ENCODE results near the gene HAT1. TPM values are rescaled to one million over a fixed set of nuclear protein-coding genes. Genes with fewer than 3 reads are reported as not detected.
"Not testable (repeated sequence)": the region's sequence is repeated elsewhere in the genome, so short reads cannot be mapped to it uniquely, and the experiment has no call there.

The HAT1 gene
- total RNA-seq, 1 donor = 39.0 TPM

DNA sequence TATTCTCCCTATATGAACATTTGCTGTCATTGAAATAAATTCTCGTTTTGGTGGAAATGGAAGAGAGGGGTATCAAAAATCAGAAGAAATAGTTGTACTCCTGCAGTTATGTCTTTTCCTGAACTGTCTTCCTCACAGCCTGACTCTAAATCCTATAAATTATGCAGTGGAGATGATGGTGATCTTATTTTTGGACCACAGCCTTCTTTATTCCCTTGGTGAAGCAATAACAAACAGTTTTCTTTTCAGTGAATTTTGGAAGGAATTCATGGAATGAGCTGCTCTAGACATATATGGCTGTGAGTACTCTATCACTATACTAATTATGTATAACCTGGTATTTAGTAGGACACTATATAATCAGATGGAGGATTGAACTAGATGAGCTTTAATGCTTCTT lies 26.5 kb upstream of the HAT1 start:
- Histone ChIP-seq H3K27me3 (ENCODE audit: insufficient read depth, low read length) (no peaks in the 10 kb centered on the region), H3K9me3 (ENCODE audit: low read depth, low read length) (no peaks in the 10 kb centered on the region), H3K4me3 (ENCODE audit: low read length) (no peak overlapping the region), H3K4me1 (ENCODE audit: insufficient read depth, low read length) (peaks cover 15% of the 10 kb centered on the region)

DNA sequence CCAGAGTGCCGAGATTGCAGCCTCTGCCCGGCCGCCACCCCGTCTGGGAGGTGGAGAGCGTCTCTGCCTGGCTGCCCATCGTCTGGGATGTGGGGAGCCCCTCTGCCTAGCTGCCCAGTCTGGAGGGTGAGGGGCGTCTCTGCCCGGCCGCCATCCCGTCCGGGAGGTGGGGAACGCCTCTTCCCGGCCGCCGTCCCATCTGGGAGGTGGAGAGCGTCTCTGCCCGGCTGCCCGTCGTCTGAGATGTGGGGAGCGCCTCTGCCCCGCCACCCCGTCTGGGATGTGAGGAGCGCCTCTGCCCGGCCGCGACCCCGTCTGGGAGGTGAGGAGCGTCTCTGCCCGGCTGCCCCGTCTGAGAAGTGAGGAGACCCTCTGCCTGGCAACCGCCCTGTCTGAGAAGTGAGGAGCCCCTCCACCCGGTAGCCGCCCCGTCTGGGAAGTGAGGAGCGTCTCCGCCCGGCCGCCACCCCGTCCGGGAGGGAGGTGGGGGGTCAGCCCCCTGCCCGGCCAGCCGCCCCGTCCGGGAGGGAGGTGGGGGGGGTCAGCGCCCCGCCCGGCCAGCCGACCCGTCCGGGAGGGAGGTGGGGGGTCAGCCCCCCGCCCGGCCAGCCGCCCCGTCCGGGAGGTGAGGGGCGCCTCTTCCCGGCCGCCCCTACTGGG lies 22.5 kb upstream of the HAT1 start:
- not testable (repeated sequence) for H3K27me3 ChIP-seq (ENCODE audit: insufficient read depth, low read length); H3K4me3 ChIP-seq (ENCODE audit: low read length); H3K4me1 ChIP-seq (ENCODE audit: insufficient read depth, low read length); H3K9me3 ChIP-seq (ENCODE audit: low read depth, low read length)

DNA sequence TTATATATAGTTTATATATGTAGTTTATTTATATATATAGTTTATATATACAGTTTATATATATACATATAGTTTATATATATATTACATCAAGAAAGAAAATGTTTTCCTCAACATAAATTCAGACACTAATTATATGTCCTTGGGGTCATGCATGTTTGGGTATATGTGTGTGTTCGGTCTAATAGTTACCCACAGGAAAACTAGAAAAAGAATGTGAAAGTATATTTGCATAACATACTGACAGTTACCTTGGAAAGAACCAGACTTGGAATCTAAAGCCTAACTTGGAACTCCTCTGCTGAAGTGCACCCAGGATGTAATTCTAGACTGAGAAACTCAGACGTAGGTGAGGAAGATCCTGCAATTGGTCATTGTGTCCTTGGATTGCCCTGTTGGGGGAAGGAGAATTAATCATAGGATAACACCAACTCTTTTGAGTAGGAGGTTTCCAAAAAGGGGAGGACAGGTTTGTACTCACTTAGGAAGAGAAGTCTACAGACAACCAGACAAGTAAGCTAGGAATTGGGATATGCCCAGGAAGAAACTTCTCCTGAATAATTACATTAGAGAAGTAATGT lies 19.3 kb upstream of the HAT1 start:
- H3K9me3 ChIP-seq (ENCODE audit: low read depth, low read length) = no peaks in the 10 kb centered on the region

DNA sequence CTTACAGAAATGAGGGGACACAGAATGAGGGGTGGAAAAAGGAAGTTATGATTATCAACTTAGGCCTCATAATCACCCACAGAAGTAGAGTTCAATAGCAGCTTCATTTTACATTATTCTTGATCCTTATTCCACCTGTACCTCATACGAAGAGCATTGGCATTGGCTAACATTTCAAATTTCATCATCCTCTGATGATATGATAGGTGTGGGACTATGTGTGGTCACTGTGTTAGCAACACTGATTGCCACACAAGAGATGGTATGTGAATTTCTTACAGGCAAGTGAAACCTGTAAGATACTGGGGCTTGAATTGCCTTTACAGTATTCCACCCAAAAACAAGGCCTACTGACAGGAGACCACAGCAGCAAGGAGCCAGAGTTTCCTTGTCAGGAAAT lies 14.0 kb upstream of the HAT1 start:
- Histone ChIP-seq H3K9me3 (ENCODE audit: low read depth, low read length) (no peaks in the 10 kb centered on the region), H3K4me1 (ENCODE audit: insufficient read depth, low read length) (no peaks in the 10 kb centered on the region), H3K27me3 (ENCODE audit: insufficient read depth, low read length) (no peaks in the 10 kb centered on the region), H3K4me3 (ENCODE audit: low read length) (no peak overlapping the region)

More for the DNA sequence above, 19.3 kb upstream of the HAT1 start:
- H3K4me1 ChIP-seq (ENCODE audit: insufficient read depth, low read length) = no peaks in the 10 kb centered on the region
- H3K4me3 ChIP-seq (ENCODE audit: low read length) = no peak overlapping the region
- no peaks in the 10 kb centered on the region for H3K27me3 ChIP-seq (ENCODE audit: insufficient read depth, low read length)

DNA sequence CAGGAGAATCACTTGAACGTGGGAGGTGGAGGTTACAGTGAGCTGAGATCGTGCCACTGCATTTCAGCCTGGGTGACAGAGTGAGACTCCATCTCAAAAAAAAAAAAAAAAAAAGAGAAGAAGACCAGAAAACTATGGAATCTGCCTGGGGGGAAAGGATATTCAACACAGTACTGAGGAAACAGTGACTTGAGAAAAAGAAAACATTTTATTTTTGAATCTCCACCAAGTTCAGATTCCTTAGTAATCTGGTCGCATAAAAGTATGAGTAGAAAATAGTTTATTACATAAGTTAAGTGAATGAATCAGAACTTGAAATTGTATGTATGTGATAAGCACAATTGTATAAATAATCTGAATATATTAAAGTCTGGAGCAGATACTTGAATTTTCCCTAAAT lies 13.0 kb upstream of the HAT1 start:
- no peaks in the 10 kb centered on the region for H3K27me3 ChIP-seq (ENCODE audit: insufficient read depth, low read length)
- no peaks in the 10 kb centered on the region for H3K4me1 ChIP-seq (ENCODE audit: insufficient read depth, low read length)
- H3K4me3 ChIP-seq (ENCODE audit: low read length) = no peak overlapping the region
- H3K9me3 ChIP-seq (ENCODE audit: low read depth, low read length) = no peaks in the 10 kb centered on the region

DNA sequence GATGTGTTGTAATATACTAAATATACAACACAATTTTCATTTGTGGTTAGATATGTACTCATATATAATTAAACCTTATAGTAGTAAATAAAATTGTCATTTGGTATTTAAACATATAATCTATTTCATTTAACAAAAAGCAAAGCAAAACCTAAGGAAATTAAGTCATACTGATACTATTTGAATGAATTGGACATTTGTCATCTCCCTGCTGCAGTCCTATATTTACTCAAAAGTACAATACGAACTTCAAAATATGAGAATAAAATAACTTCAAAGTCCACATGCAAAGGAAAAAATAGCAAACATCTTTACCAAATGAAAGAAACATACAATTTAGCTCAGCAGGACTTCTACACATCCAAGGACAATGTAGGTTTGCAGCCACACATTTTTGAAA lies 11.8 kb upstream of the HAT1 start:
- no peaks in the 10 kb centered on the region for H3K27me3 ChIP-seq (ENCODE audit: insufficient read depth, low read length)
- H3K9me3 ChIP-seq (ENCODE audit: low read depth, low read length) = no peaks in the 10 kb centered on the region
- H3K4me1 ChIP-seq (ENCODE audit: insufficient read depth, low read length) = no peaks in the 10 kb centered on the region
- no peak overlapping the region for H3K4me3 ChIP-seq (ENCODE audit: low read length)

DNA sequence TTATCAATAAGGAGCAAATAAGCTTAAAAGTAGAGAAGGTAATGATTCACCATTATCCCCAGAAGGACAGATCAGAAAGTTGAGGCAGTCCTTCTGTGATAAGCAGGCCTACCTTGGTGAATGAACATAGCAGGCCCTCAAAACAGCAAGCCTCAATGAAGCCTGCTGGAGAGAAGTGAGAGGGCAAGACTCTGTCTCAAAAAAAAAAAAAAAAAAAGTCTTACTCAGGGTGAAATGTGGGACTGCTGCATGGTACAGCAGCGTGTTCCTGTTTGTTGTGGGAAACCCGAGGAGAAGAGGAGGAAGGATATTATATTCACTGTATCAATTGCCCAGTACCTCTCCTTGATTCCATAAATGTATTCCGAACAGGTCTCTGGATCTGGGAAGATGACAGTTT lies 8.7 kb upstream of the HAT1 start:
- Histone ChIP-seq H3K4me1 (ENCODE audit: insufficient read depth, low read length) (no peaks in the 10 kb centered on the region), H3K9me3 (ENCODE audit: low read depth, low read length) (no peaks in the 10 kb centered on the region), H3K4me3 (ENCODE audit: low read length) (no peak overlapping the region), H3K27me3 (ENCODE audit: insufficient read depth, low read length) (no peaks in the 10 kb centered on the region)

DNA sequence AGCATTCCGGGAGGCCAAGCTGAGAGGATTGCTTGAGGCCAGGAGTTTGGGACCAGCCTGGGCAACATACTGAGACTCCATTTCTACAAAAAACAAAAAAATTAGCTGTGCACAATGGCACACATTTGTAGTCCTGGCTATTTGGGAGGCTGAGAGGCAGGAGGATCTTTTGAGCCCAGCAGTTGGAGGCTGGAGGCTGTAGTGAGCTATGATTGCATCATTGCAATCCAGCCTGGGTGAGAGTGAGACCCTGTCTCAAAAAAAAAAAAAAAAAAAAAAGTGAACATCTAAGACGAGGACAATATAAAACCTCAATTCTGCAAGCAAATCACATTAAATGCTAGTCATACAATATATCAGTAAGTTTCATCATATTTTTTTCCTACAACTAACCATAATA lies 2.8 kb upstream of the HAT1 start:
- H3K4me1 ChIP-seq (ENCODE audit: insufficient read depth, low read length) = peaks cover 24% of the 10 kb centered on the region
- H3K27me3 ChIP-seq (ENCODE audit: insufficient read depth, low read length) = no peaks in the 10 kb centered on the region
- no peaks in the 10 kb centered on the region for H3K9me3 ChIP-seq (ENCODE audit: low read depth, low read length)
- no peak overlapping the region for H3K4me3 ChIP-seq (ENCODE audit: low read length)

DNA sequence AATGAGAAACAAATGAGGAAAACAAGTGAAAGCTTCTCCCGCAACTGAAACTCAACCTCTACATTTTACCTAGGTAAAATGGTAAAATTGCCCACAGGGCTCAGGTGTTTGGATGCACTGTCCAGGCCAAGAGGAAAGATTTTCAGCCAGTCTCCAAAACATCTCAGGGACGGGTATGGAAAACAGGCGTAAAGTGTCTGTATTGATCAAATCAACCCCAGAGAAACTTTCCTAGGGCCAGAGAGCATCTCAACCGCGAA lies 361 bp upstream of the HAT1 start:
- H3K4me1 ChIP-seq (ENCODE audit: insufficient read depth, low read length) = peaks cover 24% of the 10 kb centered on the region
- H3K4me3 ChIP-seq (ENCODE audit: low read length) = peak overlapping the region; percentile 98
- no peaks in the 10 kb centered on the region for H3K9me3 ChIP-seq (ENCODE audit: low read depth, low read length)
- H3K27me3 ChIP-seq (ENCODE audit: insufficient read depth, low read length) = no peaks in the 10 kb centered on the region

DNA sequence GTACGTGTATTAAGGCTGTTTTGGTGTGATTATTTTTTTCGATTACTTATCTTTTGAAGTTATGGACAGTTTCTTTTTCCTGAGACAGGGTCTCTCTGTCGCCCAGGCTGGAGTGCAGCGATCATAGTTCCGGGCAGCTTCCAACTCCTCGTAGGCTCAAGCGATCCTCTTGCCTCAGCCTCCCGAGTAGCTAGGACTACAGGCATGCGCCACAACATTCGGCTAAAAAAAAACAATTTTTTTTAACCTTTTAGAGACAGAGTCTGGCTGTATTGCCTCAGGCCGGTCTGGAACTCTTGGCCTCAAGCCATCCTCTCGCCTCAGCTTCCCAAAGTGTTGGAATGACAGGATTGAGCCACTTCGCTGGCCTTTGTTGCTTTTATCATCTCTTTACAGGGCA lies 945 bp downstream of the HAT1 start:
- Histone ChIP-seq H3K4me1 (ENCODE audit: insufficient read depth, low read length) (peaks cover 24% of the 10 kb centered on the region), H3K9me3 (ENCODE audit: low read depth, low read length) (no peaks in the 10 kb centered on the region), H3K4me3 (ENCODE audit: low read length) (peak overlapping the region; percentile 98), H3K27me3 (ENCODE audit: insufficient read depth, low read length) (no peaks in the 10 kb centered on the region)

DNA sequence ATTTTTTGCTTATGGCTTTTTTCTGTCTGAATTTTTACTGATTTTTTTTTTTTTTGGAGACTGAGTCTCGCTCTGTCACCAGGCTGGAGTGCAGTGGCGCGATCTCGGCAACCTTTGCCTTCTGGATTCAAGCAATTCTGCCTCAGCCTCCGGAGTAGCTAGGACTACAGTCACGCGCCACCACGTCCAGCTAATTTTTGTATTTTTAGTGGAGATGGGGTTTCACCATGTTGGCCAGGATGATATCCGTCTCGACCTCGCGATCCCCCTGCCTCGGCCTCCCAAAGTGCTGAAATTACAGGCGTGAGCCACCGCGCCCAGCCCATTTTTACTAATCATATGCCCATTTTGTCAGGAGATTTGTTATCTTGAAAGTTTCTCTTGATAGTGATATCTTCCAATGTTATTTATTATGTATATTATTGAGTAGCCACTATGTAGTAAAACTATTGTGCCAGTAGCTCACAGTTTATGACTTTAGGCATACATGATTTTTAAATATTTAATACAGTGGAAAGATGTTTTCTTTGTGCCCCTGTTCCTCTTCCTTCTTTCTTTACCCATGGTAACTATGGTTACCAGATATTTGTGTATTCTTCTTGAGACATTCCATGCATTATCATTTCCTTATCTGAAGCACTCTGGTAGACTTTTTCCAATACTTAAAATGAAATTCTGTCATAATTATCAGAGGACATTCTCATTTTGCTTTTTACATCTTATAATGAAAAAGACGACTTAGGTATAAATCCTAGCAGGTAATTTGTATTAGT lies 2.1 kb downstream of the HAT1 start:
- H3K9me3 ChIP-seq (ENCODE audit: low read depth, low read length) = no peaks in the 10 kb centered on the region
- peaks cover 24% of the 10 kb centered on the region for H3K4me1 ChIP-seq (ENCODE audit: insufficient read depth, low read length)
- H3K27me3 ChIP-seq (ENCODE audit: insufficient read depth, low read length) = no peaks in the 10 kb centered on the region
- no peak overlapping the region for H3K4me3 ChIP-seq (ENCODE audit: low read length)

DNA sequence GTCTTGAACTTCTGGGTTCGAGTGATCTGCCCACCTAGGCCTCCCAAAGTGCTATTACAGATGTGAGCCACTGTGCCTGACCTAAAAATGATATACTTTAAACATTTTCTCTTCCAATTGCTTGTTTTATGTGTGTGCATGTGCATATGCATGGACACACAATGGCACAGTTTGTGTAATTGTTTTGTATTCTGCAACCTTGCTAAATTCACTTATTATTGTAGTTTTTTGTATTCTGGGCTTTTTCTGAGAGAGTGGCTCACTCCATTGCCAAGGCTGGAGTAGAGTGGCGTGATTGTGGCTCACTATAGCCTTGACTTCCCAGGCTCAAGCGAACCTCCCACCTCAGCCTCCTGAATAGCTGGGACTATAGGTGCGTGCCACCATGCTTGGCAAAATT lies 8.1 kb downstream of the HAT1 start:
- Histone ChIP-seq H3K4me1 (ENCODE audit: insufficient read depth, low read length) (no peaks in the 10 kb centered on the region), H3K4me3 (ENCODE audit: low read length) (no peak overlapping the region), H3K27me3 (ENCODE audit: insufficient read depth, low read length) (no peaks in the 10 kb centered on the region), H3K9me3 (ENCODE audit: low read depth, low read length) (no peaks in the 10 kb centered on the region)

DNA sequence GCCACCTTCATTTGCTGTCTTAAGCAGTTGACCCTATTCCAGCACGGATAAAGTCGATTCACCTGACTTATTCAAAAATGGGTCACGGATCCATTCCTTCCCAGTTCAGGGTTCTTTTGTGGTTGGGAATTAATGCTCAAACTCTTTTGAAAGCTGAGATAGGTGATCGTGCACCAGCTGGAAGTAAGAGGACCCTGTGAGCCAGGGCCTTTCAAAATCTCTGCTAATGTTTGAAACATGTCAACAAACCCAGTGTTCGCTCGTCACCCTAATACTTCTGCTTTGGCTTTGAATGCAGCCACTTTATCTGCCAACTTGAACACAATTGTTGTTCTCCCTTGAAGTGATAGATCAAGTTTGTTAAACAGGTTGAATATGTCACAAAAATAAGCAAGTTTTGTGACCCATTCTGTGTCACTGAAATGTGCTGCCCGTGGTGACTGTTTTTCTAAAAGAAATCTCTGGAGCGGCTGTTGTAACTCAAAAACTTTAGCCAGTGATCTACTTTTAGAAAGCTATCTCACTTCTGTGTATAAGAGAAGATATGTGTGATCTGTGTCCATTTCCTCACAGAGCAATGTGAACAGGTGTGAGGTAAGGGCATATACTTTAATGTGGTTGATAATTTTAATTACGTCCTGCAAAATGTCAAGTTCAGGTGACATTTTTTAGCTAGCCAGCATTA lies 16.9 kb downstream of the HAT1 start:
- peaks cover 21% of the 10 kb centered on the region for H3K4me1 ChIP-seq (ENCODE audit: insufficient read depth, low read length)

DNA sequence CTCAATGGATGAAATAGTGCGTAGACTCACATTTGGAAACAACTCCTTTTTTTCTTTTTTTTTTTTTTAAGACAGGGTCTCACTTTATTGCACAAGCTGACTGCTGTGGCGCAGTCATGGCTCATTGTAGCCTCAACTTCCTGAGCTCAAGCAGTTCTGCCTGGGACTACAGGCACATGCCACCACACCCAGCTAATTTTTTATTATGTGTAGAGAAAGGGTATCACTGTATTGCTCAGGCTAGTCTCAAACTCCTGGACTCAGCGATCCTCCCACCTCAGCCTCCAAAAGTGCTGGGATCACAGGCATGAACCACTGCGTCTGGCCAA lies 17.4 kb downstream of the HAT1 start:
- Histone ChIP-seq H3K4me3 (ENCODE audit: low read length) (no peak overlapping the region), H3K27me3 (ENCODE audit: insufficient read depth, low read length) (no peaks in the 10 kb centered on the region), H3K9me3 (ENCODE audit: low read depth, low read length) (no peaks in the 10 kb centered on the region), H3K4me1 (ENCODE audit: insufficient read depth, low read length) (peaks cover 21% of the 10 kb centered on the region)

More for the DNA sequence above, 16.9 kb downstream of the HAT1 start:
- H3K4me3 ChIP-seq (ENCODE audit: low read length) = no peak overlapping the region
- H3K27me3 ChIP-seq (ENCODE audit: insufficient read depth, low read length) = no peaks in the 10 kb centered on the region
- H3K9me3 ChIP-seq (ENCODE audit: low read depth, low read length) = no peaks in the 10 kb centered on the region

DNA sequence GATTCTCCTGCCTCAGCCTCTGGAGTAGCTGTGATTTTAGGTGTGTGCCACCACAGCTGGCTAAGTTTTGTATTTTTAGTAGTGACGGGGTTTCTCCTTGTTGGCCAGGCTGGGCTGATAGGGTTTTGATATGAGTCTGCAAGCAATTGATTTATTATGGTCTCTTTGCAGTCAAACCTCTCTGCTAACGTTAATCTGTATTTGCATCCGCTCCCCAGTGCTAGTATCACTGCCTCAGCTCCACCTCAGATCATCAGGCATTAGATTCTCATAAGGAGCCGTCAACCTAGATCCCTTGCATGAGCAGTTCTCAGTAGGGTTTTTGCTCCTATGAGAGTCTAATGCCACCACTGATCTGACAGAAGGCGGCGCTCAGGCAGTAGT lies 19.0 kb downstream of the HAT1 start:
- H3K4me1 ChIP-seq (ENCODE audit: insufficient read depth, low read length) = peaks cover 21% of the 10 kb centered on the region
- H3K4me3 ChIP-seq (ENCODE audit: low read length) = no peak overlapping the region
- H3K27me3 ChIP-seq (ENCODE audit: insufficient read depth, low read length) = no peaks in the 10 kb centered on the region
- H3K9me3 ChIP-seq (ENCODE audit: low read depth, low read length) = no peaks in the 10 kb centered on the region

Measured in mononuclear cell (primary cell).